Endothelial cell of umbilical vein (primary cell): ENCODE measurements around the gene TSPEAR.

Experiments
- EZH2 ChIP-seq: IDR thresholded peaks from 2 replicates; pipeline ENCODE4 v1.6.1; 2012; ENCODE audit warnings: borderline replicate concordance, low read depth, mild to moderate bottlenecking, moderate library complexity, low read length, inconsistent platforms; ENCODE audit not compliant: severe bottlenecking
- GATA2 ChIP-seq: IDR thresholded peaks from 2 replicates; pipeline ENCODE4 v1.7.0; 2011; ENCODE audit warnings: low read depth, mild to moderate bottlenecking, moderate library complexity, mixed read lengths, low read length; ENCODE audit not compliant: insufficient read length, insufficient read depth
- POLR2A ChIP-seq: IDR thresholded peaks from 2 replicates; pipeline ENCODE4 v1.6.1; 2012; ENCODE audit warnings: low read depth, mild to moderate bottlenecking, control low read depth, low read length
- POLR2AphosphoS5 ChIP-seq: IDR thresholded peaks from 2 replicates; pipeline ENCODE4 v1.6.1; 2012; ENCODE audit warnings: low read depth, mild to moderate bottlenecking, control low read depth, low read length, moderate library complexity; ENCODE audit not compliant: insufficient read depth
- TF ChIP-seq, protein P1 (sequence below), 2 donors: IDR thresholded peaks; 1 replicate in 1 of 2; 2 replicates in 1 of 2; pipeline ENCODE4 v1.5.1; 2011; ENCODE audit warnings: low read length in 2 of 2, mild to moderate bottlenecking in 2 of 2, moderate library complexity in 2 of 2, control low read depth in 1 of 2, inconsistent platforms in 1 of 2, low read depth in 1 of 2; ENCODE audit not compliant: insufficient read depth in 1 of 2; ENCODE audit errors: extremely low read depth in 1 of 2
- TF ChIP-seq, protein P2 (sequence below): IDR thresholded peaks from 2 replicates; pipeline ENCODE4 v1.6.1; 2011; ENCODE audit not compliant: insufficient read depth, insufficient read length

DNA sequence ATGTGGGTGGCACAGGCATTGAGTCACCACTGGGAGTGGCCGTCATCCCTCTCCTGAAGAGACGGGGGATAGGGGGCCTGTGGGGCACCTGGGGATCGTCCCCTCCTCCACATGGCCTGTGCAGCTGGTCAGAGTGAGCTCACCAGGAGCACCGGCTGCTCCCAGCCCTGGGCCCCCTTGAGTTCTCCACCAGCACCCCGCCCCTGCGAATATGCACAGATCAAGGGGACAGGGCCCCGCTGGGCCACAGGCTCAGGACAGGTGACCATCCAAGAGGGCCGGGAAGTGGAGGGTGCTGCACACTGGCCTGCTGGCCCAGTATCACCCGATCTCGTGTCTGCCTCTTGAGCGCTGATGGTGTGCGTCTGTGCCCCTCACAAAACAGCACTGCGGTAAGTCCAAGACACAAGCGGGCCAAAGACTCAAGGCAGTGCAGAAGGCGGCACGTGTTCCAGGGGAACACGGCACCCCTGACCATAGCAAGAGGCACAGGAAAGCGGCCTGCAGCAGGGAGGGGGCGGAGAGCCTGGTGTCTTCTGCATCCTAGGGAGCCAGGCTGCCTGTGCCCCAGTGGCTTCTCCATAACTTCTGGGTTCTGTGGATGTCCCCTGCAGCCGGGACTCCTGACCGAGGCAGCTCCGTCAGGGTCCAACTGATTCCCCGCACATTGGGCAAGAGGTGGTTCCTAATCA is 18.1 kb upstream of the TSPEAR start:
- TF ChIP-seq GATA2: no peak
- no peak for TF ChIP-seq POLR2A
- TF ChIP-seq, protein P1, sequence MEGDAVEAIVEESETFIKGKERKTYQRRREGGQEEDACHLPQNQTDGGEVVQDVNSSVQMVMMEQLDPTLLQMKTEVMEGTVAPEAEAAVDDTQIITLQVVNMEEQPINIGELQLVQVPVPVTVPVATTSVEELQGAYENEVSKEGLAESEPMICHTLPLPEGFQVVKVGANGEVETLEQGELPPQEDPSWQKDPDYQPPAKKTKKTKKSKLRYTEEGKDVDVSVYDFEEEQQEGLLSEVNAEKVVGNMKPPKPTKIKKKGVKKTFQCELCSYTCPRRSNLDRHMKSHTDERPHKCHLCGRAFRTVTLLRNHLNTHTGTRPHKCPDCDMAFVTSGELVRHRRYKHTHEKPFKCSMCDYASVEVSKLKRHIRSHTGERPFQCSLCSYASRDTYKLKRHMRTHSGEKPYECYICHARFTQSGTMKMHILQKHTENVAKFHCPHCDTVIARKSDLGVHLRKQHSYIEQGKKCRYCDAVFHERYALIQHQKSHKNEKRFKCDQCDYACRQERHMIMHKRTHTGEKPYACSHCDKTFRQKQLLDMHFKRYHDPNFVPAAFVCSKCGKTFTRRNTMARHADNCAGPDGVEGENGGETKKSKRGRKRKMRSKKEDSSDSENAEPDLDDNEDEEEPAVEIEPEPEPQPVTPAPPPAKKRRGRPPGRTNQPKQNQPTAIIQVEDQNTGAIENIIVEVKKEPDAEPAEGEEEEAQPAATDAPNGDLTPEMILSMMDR (IDR thresholded peaks at IDR 0.05; ENCODE audit: extremely low read depth in 1 of 2, insufficient read depth in 1 of 2, low read depth in 1 of 2, low read length in 2 of 2): no peak
- no peak for TF ChIP-seq EZH2
- TF ChIP-seq, protein P2, sequence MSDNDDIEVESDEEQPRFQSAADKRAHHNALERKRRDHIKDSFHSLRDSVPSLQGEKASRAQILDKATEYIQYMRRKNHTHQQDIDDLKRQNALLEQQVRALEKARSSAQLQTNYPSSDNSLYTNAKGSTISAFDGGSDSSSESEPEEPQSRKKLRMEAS: no peak
- TF ChIP-seq POLR2AphosphoS5: no peak
